GM18507 (cell line): ENCODE data around the gene FBXO3.

ENCODE experiments used
- DNase-seq: peaks from one replicate; pipeline ENCODE4 v3.0.0; 2011; ENCODE audit warnings: low read depth; ENCODE audit not compliant: insufficient read length; ENCODE audit errors: extremely low spot score
- FAIRE-seq: peaks from 2 replicates; lab custom pipeline; 2011; peaks lifted over from hg19 to GRCh38; lab: Jason Lieb, UNC

The FBXO3 gene

DNA sequence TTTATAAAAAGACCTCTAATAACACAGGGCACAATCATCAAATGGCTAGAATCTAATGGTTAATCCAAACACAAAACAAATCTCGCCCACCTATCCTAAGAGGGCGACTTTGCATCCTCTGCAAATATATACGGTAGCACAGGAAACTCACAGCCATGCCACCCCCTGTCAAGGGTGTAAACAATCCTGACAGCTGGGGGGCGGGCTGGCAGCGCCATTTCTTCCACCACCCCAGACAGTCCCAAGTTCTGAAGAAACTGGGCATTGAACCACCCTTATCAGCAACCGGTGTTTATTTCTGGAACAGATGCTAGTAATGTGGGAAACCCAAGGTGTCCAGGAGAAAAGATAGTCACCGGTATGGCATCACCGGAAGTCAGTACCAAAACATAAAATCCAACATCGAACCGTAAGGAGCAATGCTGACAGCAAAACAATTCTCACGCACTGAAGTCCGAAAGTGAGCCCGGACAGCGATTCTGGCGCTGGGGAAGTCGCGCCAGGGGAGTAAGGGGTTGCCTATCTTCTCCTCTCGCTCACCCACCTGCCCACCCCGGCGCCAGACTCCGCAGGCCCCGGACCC, 825 bp downstream of the FBXO3 start:
- FAIRE-seq (no peak), DNase-seq (no peak)

DNA sequence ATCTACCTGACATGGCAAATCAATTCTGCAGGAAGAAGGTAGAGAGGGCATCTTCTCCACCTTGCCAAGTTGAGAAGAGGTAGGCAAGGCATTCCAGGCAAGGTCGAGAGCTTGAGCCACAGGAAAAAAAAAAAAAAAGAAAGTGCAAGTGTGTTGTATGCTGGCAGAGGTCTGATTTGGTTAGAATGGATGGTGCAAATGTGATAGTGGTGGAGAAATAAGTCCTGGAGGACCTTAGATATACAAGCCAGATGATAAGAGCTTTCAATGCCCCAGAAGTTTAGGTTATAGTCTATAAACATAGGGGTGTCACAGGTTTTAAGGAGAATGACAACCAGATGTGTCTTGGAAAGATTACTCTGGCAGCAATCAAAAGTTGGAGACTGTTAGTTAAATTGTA, 1.4 kb downstream of the FBXO3 start:
- no peak for FAIRE-seq
- no peak for DNase-seq

DNA sequence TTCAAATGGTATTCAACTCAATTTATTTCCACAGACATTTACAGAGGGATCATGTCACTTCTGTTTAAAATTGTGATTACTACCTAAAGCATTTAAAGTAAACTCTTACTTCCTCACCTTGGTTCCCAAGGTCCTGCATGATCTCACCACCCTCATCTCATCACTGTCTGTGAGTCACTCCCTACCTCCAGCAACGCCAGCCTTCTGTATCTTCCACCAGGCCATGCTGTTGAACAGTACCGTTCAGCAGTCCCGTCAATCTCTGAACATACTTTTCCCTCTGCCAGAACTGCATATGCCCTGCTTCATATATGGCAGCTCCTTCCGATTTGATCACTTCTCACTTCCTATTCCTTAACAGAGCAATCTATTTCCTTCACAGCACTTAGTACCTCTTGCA, 2.0 kb downstream of the FBXO3 start:
- DNase-seq (no peak), FAIRE-seq (no peak)

DNA sequence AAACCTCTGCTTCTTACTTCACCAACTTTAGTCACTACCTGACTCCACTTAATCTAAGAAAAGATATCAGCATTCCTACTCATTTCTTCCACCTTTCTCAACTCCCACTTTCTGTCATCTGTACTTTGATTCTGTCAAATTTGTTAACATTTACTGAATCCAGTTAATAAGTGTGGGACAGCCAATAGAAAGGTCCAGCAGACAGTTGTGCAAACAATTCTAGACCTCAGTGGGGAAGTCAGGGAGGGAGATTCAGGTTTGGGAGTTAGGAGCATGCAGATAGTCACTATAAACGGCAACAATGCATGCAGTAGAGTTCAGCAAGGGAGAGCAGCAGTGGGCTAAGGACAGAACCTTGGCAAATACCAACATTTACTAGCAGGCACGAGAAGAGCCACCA, 4.1 kb downstream of the FBXO3 start:
- FAIRE-seq, result no peak
- DNase-seq, result no peak

GRCh38 chr11:33769542-33769941, 4.8 kb downstream of the FBXO3 start:
- no peak for DNase-seq
- no peak for FAIRE-seq

DNA sequence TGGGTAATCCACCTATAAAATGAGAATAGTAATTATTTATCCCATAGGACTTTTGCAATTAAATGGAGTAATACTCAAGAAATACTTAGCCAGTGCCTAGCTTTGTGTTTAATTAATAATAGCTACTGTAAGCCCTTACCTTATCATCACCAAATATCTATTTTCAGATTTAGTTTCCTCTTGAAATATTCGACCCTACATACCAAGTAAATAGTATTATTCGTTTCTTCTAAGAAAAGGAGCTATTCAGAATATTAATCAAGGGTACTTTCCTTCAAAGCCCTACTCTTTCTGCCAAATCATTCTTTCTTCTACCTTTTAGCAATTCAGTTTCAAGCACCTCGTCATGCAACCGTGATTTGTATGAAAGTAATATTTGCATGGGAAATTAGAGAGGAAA, 6.7 kb downstream of the FBXO3 start:
- FAIRE-seq, result no peak
- DNase-seq, result no peak

GRCh38 chr11:33766085-33766484, 8.2 kb downstream of the FBXO3 start:
- DNase-seq, result no peak
- FAIRE-seq, result no peak

- no peak for DNase-seq
- peak; percentile 74 for FAIRE-seq
Measured at GRCh38 chr11:33761471-33761870, 12.8 kb downstream of the FBXO3 start.

GRCh38 chr11:33753304-33753967, 20.9 kb downstream of the FBXO3 start:
- FAIRE-seq (peak; percentile 88), DNase-seq (no peak)

DNA sequence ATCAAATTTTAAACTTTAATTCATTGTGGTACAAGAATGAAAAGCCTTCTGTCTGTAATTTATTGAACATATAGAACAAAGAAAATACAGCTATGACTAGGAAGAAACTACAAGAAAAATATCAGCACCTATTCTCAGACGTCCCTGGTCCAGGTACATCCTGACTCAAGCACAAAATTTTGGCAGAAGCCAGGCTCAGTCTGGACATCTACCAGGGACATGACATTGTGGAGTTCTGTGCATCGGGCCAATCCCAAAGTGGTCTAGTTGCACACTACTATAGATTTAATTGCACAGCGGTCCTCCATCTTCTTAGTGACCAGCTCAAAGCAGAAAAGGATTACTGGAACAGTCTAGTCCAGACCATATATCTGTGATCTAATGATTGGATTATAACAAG, 22.4 kb downstream of the FBXO3 start:
- no peak for DNase-seq
- no peak for FAIRE-seq

DNA sequence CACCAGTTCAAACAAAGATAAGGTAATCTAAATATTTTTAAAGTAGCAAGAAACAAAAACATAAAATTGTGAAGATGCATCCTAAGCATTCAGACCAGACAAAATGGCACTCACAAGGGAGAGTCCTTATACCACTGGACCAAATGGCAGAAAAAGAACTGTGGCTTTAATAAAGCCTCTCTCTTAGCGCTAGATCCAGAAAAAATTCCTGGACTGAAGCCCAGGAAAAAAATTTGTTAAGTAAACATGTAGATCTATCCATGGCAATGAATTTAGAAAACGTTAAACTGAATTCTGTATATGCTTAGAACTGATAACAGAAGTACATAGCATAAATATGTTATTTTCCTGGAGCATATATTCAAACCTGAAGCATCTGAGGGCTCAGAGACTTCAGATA, 26.3 kb downstream of the FBXO3 start:
- DNase-seq (no peak), FAIRE-seq (no peak)

DNA sequence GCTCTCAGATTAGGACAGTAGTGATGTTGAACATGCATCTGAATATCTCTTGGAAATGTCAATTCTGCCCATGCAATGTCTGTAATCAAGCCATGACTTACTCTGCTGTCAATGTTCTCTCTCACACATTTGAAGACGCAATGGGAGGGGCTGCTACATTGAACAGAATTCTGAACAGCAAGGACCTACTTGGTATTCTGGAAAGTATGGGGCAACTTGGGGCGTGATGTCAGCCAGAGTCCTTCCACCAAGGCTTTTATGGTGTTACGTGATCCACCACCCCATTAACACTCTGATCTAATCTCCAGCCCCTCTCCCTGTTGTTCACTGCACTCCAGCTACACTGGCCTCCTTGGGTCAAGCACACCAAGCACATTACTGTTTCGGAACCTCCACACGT, 31.0 kb downstream of the FBXO3 start:
- DNase-seq (no peak), FAIRE-seq (no peak)

DNA sequence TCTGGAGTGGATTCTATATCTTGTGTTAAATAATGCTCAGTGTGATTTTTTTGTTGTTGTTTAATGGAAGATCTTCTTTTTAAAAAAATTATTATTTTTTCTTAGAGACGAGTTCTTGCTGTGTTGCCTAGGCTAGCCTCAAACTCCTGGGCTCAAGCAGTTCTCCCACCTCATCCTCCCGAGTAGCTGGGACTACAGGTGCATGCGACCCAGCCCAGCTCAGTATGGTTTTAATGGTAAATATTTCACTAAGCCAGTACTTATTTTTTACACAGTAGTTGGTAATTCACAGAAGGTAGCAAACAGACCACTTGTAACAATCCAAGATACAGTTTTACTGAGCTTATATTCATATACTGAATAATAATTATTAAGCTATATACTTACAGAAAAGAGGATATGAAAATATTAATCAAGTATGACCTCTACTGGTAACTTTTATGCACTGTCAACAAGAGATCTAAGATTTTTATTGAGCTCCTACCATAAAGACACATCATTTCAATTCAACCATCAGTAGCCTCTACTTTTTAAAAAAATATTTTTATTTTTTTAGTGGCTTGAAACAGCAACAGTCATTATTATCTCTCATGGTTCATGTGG, 32.0 kb downstream of the FBXO3 start:
- peak; percentile 47 for FAIRE-seq
- no peak for DNase-seq

GRCh38 chr11:33741806-33742205, 32.5 kb downstream of the FBXO3 start:
- no peak for FAIRE-seq
- DNase-seq, result no peak

GRCh38 chr11:33737362-33737821, 36.9 kb downstream of the FBXO3 start:
- no peak for FAIRE-seq
- no peak for DNase-seq

GRCh38 chr11:33736148-33736812, 38.0 kb downstream of the FBXO3 start, which contains the start of gene CD59:
Gene CD59 (minus strand): TSS chr11:33736423. CDS start chr11:33722445, 13,978 bp downstream.
- FAIRE-seq (peak; percentile 52), DNase-seq (peak; percentile 71)

DNA sequence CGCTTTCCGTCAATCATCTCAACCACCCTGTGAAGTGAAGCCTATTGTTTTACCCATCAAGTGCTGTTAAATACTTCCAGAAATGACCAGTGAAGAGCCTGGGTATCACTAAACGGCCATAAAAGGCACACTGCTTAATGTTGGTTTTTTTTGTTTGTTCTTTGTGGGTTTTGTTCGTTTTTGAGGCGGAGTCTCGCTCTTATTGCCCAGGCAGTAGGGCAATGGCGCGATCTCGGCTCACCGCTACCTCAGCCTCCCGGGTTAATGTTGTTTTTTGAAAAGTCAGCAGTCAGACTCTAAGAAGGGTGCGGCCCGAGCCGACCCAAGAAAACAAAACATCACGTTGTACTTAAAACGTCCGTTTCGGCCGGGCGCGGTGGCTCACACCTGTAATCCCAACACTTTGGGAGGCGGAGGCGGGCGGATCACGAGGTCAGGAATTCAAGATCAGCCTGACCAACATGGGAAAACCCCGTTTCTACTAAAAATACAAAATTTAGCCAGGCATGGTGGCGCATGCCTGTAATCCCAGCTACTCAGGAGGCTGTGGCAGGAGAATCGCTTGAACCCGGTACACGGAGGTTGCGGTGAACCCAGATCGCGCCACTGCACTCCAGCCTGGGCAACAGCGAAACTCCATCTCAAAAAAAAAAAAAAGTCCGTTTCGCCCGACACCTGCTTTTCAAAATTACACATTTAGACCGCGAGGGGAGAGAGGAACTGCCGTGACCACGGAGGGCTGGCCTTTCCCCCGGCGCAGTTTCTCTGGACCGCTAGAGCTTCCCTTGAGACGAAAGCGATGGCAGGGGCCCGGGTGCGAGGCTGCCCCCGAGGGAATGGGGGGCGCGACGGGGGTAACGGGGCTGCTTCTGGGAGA, 38.8 kb downstream of the FBXO3 start:
- DNase-seq, result no peak
- FAIRE-seq, result peak; percentile 73

DNA sequence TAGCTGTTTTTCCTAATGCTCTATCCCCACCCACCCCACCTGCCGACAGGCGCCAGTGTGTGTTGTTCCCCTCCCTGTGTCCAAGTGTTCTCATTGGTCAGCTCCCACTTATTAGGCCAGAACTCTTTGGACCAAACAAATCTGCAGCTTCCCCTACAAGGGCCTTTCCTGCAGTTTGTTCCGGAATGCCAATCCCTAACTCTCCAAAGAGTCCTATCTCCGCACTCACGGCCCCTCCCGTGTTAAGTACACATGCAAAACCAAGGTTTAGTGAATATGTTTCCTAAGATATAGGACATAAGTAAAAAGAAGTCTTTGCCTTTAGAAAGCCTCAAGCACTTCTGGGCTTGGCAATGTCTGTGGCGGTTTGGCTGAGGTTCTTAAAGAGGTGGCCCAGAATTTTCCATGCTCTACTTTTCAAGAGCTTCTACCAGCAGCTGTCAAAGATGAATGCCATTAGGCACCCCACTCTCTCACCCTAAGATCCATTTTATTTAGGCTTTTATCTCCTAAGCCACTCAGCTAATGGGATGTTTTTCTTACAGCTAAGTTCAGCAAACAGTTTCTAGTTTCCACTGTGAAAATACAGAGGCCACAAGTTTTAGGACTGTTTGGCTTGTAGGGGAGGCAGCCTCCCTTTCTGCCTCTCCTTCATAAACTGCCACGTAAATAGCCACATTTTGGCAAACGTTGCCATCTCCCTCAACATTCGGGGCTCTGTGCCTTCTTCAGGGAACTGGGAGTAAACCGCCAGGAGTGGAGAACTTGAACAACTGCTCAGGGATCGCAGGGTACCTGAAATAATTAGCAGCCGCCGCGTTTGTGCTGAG, 39.7 kb downstream of the FBXO3 start:
- no peak for FAIRE-seq
- DNase-seq, result no peak

DNA sequence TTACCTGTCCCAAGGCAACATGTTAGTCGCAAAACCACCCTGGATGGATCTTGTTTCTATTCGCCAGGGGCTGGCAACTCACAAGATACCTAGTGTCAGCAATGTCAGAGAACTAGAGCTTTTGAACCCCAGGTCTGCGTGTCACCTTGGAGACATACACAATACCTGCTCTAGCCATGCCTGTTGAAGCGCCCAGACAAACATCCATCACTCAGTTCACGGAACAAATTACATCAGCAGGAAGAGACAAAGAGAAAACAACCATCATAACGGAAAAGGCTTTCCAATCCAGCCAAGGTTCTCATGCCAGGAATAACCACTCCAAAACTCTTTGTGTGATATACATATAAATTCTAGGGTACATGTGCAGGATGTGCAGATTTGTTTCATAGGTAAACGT, 40.3 kb downstream of the FBXO3 start:
- no peak for FAIRE-seq
- DNase-seq, result no peak
